CD4-positive, alpha-beta memory T cell (primary cell): ENCODE results near the gene RNF141. TPM values are rescaled to one million over a fixed set of nuclear protein-coding genes. Genes with fewer than 3 reads are reported as not detected.

ENCODE experiments used
- CTCF ChIA-PET: fragments of 350-600 bp; sonication (Branson Sonifier 250); formaldehyde crosslinking; loops from one replicate; lab custom pipeline; 2021; ENCODE audit warnings: inconsistent platforms; ENCODE audit not compliant: partially characterized antibody; lab: Charles Lee
- POLR2A ChIA-PET: fragments of 350-600 bp; sonication (Branson Sonifier 250); formaldehyde crosslinking; loops from one replicate; lab custom pipeline; 2021; ENCODE audit not compliant: partially characterized antibody; lab: Charles Lee
- DNase-seq, 5 donors: peaks; one replicate each; pipeline versions ENCODE4 v3.0.0 to v3.0.0-alpha.2; 2020 to 2022; ENCODE audit warnings: mixed read lengths in 1 of 5
- H3K27ac ChIP-seq: one replicate; pipeline ENCODE4 v1.7.0; 2013; ENCODE audit warnings: low read depth, low read length
- H3K27me3 ChIP-seq: 2 replicates; pipeline ENCODE4 v1.7.0; 2013; ENCODE audit warnings: mild to moderate bottlenecking, low read length, moderate library complexity; ENCODE audit not compliant: insufficient read depth
- H3K36me3 ChIP-seq: 2 replicates; pipeline ENCODE4 v1.7.0; 2013; ENCODE audit warnings: mild to moderate bottlenecking, low read length, moderate library complexity; ENCODE audit not compliant: insufficient read depth
- H3K4me1 ChIP-seq: 2 replicates; pipeline ENCODE4 v1.7.0; 2013; ENCODE audit warnings: mild to moderate bottlenecking, low read length, moderate library complexity; ENCODE audit not compliant: insufficient read depth
- H3K4me3 ChIP-seq, 2 donors: one replicate each; pipeline ENCODE4 v1.7.0; 2013; ENCODE audit warnings: low read length in 2 of 2, mild to moderate bottlenecking in 1 of 2
- H3K9me3 ChIP-seq, 2 donors: one replicate each; pipeline ENCODE4 v1.7.0; 2013; ENCODE audit warnings: low read length in 2 of 2, control low read depth in 1 of 2; ENCODE audit not compliant: control insufficient read depth in 1 of 2
- H3K27ac Mint-ChIP-seq, 7 donors: one replicate each; pipeline ENCODE4 v1.8.0; 2020 to 2021; ENCODE audit warnings: mixed read lengths in 7 of 7, mild to moderate bottlenecking in 6 of 7, inconsistent platforms in 3 of 7, moderate library complexity in 3 of 7
- H3K27me3 Mint-ChIP-seq, 2 donors: one replicate each; pipeline ENCODE4 v1.8.0; 2020 to 2021; ENCODE audit warnings: mixed read lengths in 2 of 2
- H3K36me3 Mint-ChIP-seq, 2 donors: one replicate each; pipeline ENCODE4 v1.8.0; 2020 to 2021; ENCODE audit warnings: mixed read lengths in 2 of 2, inconsistent platforms in 1 of 2, mild to moderate bottlenecking in 1 of 2
- H3K4me1 Mint-ChIP-seq, 4 donors: one replicate each; pipeline ENCODE4 v1.8.0; 2020 to 2021; ENCODE audit warnings: mixed read lengths in 4 of 4, mild to moderate bottlenecking in 1 of 4
- H3K4me3 Mint-ChIP-seq, 8 donors: one replicate each; pipeline ENCODE4 v1.8.0; 2020 to 2021; ENCODE audit warnings: mixed read lengths in 8 of 8, mild to moderate bottlenecking in 7 of 8, moderate library complexity in 6 of 8, inconsistent platforms in 3 of 8
- H3K9me3 Mint-ChIP-seq, 8 donors: one replicate each; pipeline ENCODE4 v1.8.0; 2020 to 2021; ENCODE audit warnings: mixed read lengths in 8 of 8, mild to moderate bottlenecking in 5 of 8, inconsistent platforms in 3 of 8, moderate library complexity in 1 of 8
- intact Hi-C: fragments of 100-400 bp; cut with micrococcal nuclease; formaldehyde crosslinking; loops from one replicate; pipeline ENCODE4 v1.15.1; 2023
- polyA plus RNA-seq, 2 donors: library from polyadenylated mRNA; unstranded; fragments of 300-500 nt; fragmentation: Illumina TruSeq; gene quantifications; one replicate each; pipeline ENCODE4 v1.2.3, GENCODE V29; 2021
- total RNA-seq, 2 experiments: library from RNA; stranded (reverse); gene quantifications; one replicate each; pipeline ENCODE4 v1.2.3, GENCODE V29; 2021

Gene RNF141
- total and polyA plus RNA-seq, 4 experiments from 2014 or later = 15.6 to 24.8 (median 17.4) TPM

DNA sequence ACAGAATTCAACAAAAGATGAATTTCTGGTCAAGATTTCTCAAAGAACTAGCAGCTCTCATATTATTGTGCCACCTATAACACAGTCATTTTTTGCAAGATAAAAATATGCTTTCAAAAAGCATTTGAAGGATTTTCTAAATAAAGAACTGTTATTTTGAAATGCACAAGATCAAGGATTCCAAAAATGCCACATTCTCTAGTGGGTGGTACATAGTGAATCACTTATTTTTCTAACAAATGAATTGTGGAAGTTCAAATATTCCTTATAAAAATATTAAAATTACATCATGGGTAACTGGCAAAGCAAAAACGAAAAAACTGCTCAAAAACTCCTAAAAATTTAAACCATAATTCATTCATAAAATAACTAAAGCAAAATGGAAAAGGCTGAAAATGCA is 2.1 kb downstream of the RNF141 start:
- Histone ChIP-seq H3K27me3 (no peaks in the 10 kb centered on the region), H3K4me1 (peaks cover 9% of the 10 kb centered on the region), H3K27ac (no peak overlapping the region), H3K9me3 (no peaks in the 10 kb centered on the region), H3K36me3 (no peaks in the 10 kb centered on the region), H3K4me3 (no peak overlapping the region)
- Mint-ChIP-seq H3K9me3 (no peaks in the 10 kb centered on the region), H3K4me1 (peaks cover 12 to 27% (median 20%) of the 10 kb centered on the region in 4 donors), H3K36me3 (peaks cover under 1 to 3% of the 10 kb centered on the region in 2 donors), H3K27me3 (no peaks in the 10 kb centered on the region), H3K27ac (no peak overlapping the region), H3K4me3 (no peak overlapping the region)
- intact Hi-C loops = no loop called here
- POLR2A ChIA-PET = no interaction called here
- DNase-seq = no peak
- CTCF ChIA-PET = no interaction called here

DNA sequence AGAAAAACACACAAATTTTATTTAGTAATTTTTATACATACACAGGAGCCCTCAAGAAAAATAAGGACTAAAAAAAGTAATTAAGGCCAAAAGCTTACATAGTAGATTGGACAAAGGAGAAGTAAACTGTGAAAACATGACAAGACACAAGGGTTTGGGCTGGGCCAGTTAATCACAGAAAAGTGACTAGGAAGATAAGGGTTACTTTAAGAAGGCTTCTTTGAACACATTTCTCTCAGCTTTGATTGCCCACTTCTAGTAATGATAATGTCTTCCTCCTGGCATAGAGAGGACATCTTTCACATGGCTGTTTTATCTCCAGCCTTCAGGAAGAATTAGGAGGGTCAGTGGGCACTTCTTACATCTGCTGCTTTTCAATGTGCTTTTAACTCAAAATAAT is 3.4 kb downstream of the RNF141 start:
- no peak overlapping the region for H3K27ac ChIP-seq
- H3K4me1 Mint-ChIP-seq = peaks cover 12 to 27% (median 20%) of the 10 kb centered on the region in 4 donors
- DNase-seq = no peak
- no peaks in the 10 kb centered on the region for H3K9me3 ChIP-seq
- peaks cover 9% of the 10 kb centered on the region for H3K4me1 ChIP-seq
- H3K27ac Mint-ChIP-seq = no peak overlapping the region
- POLR2A ChIA-PET = interaction anchor here (0.6 kb wide), 1 partner anchor 612 kb away, joined by 3 read pairs; no protein-coding TSS in a partner anchor
- no peaks in the 10 kb centered on the region for H3K27me3 Mint-ChIP-seq
- peaks cover 4% of the 10 kb centered on the region for H3K36me3 ChIP-seq
- no peaks in the 10 kb centered on the region for H3K27me3 ChIP-seq
- H3K4me3 Mint-ChIP-seq = no peak overlapping the region
- H3K4me3 ChIP-seq = no peak overlapping the region
- H3K9me3 Mint-ChIP-seq = no peaks in the 10 kb centered on the region
- CTCF ChIA-PET = no interaction called here
- H3K36me3 Mint-ChIP-seq = peaks cover 8 to 12% of the 10 kb centered on the region in 2 donors
- intact Hi-C loops = no loop called here

DNA sequence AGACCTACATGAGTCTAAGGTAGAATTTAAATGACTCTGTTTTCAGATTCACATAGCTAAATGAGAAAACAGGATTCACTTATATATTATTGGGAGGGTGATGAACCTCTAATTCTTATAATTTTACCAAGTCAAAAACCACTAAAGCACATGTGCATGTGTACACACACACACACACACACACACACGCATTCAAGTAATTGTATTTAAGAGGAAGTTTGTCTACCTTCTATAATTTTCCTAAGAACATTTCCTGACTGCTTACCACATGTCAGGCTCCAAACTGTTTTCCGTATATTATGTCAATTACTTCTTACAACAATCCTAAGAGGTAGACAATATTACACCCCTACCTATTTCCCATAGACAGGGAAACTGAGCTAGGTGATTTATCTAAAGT is 6.7 kb downstream of the RNF141 start:
- Histone ChIP-seq H3K4me3 (no peak overlapping the region), H3K27me3 (no peaks in the 10 kb centered on the region), H3K36me3 (peaks cover 10% of the 10 kb centered on the region), H3K9me3 (no peaks in the 10 kb centered on the region), H3K27ac (no peak overlapping the region), H3K4me1 (no peaks in the 10 kb centered on the region)
- Mint-ChIP-seq H3K9me3 (no peaks in the 10 kb centered on the region), H3K4me3 (no peak overlapping the region), H3K36me3 (peaks cover 20 to 34% of the 10 kb centered on the region in 2 donors), H3K27me3 (no peaks in the 10 kb centered on the region), H3K4me1 (peaks cover 3 to 11% (median 5%) of the 10 kb centered on the region in 4 donors), H3K27ac (no peak overlapping the region)
- DNase-seq = no peak
- intact Hi-C loops = no loop called here
- CTCF ChIA-PET = interaction anchor here (1.1 to 2.7 kb wide), 3 partner anchors 9 to 120 kb away, joined by 3 to 9 read pairs (median 7); no protein-coding TSS in a partner anchor
- POLR2A ChIA-PET = interaction anchor here (0.6 kb wide), 1 partner anchor 276 kb away, joined by 3 read pairs; no protein-coding TSS in a partner anchor

DNA sequence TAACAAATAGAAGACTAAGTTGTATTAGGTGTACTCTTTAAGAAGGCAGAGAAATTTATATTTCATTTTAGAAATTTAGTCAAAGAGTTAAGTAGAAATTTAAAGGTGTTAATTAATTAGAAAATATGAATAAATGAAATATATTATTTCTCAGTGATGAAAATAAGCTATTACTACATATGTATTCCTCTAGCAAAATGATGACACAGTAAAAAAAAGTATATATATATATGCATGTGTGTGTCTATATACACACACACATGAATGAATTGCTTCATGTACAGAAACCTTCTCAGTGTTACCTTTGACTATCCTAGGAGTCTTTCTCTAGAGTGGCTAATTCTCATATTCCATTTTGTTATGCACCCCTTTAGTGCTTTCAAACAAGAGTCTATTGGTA is 7.7 kb downstream of the RNF141 start:
- H3K27me3 ChIP-seq = no peaks in the 10 kb centered on the region
- peak overlapping the region in 1 of 7 donors; percentile 14 for H3K27ac Mint-ChIP-seq
- H3K36me3 Mint-ChIP-seq = peaks cover 22 to 43% of the 10 kb centered on the region in 2 donors
- CTCF ChIA-PET = interaction anchor here (0.9 to 2.7 kb wide), 3 partner anchors 8 to 127 kb away, joined by 5 to 9 read pairs (median 7); no protein-coding TSS in a partner anchor
- H3K9me3 ChIP-seq = no peaks in the 10 kb centered on the region
- H3K27me3 Mint-ChIP-seq = no peaks in the 10 kb centered on the region
- H3K4me3 Mint-ChIP-seq = no peak overlapping the region
- peaks cover 11% of the 10 kb centered on the region for H3K36me3 ChIP-seq
- H3K4me1 Mint-ChIP-seq = peaks cover 2 to 10% (median 4%) of the 10 kb centered on the region in 4 donors
- H3K9me3 Mint-ChIP-seq = no peaks in the 10 kb centered on the region
- no peak for DNase-seq
- H3K27ac ChIP-seq = no peak overlapping the region
- H3K4me1 ChIP-seq = no peaks in the 10 kb centered on the region
- no peak overlapping the region for H3K4me3 ChIP-seq
- intact Hi-C loops = no loop called here
- POLR2A ChIA-PET = no interaction called here

DNA sequence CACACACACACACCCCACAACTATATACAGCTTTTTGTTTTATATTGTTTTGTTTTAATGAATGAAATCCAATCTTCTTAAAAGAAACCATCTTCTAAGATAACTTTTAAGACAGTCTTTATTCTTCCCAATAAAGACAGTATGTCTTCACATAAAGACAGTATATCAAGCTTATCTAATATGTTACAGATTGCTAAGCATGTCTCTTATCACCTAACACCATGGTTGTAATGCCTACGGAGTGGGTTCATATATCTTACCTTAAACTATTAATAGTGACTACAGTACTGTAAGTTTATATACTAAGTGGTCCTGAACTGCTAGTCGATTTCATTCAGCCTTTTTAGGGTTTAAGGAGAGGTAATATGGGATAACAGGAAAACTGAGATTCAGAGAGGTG is 8.5 kb downstream of the RNF141 start:
- H3K27me3 Mint-ChIP-seq = no peaks in the 10 kb centered on the region
- H3K4me1 Mint-ChIP-seq = peaks cover 2 to 12% (median 4%) of the 10 kb centered on the region in 4 donors
- POLR2A ChIA-PET = no interaction called here
- DNase-seq = no peak
- Histone ChIP-seq H3K4me3 (no peak overlapping the region), H3K4me1 (no peaks in the 10 kb centered on the region), H3K27ac (no peak overlapping the region), H3K27me3 (no peaks in the 10 kb centered on the region), H3K9me3 (no peaks in the 10 kb centered on the region), H3K36me3 (peaks cover 11% of the 10 kb centered on the region)
- intact Hi-C loops = no loop called here
- no peaks in the 10 kb centered on the region for H3K9me3 Mint-ChIP-seq
- no peak overlapping the region for H3K27ac Mint-ChIP-seq
- H3K4me3 Mint-ChIP-seq = no peak overlapping the region
- H3K36me3 Mint-ChIP-seq = peaks cover 24 to 48% of the 10 kb centered on the region in 2 donors
- CTCF ChIA-PET = interaction anchor here (0.9 to 3.1 kb wide), 3 partner anchors 9 to 127 kb away, joined by 5 to 36 read pairs (median 7); partner anchors contain the start of gene RNF141

DNA sequence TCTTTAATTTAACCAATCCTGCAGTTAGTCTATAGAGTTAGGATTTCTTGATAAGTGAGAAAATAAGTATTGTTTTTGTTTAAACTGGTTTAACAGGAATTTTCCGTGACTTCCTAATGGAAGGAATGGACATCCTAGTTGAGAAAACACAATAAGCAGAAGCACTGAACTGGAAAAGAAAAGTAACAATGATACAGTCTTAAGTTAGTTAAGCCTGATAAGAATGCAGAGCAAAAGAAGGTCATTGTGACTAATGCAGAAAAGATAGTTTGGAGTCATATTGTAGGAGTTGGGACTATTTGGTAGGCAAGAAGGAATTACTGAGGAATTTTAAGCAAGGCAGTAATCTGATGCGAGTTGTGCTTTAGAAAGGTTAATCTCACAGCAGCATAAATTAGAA is 11.7 kb downstream of the RNF141 start:
- Histone ChIP-seq H3K4me1 (no peaks in the 10 kb centered on the region), H3K9me3 (no peaks in the 10 kb centered on the region), H3K27me3 (no peaks in the 10 kb centered on the region), H3K4me3 (no peak overlapping the region), H3K27ac (no peak overlapping the region), H3K36me3 (peaks cover 23% of the 10 kb centered on the region)
- Mint-ChIP-seq H3K4me3 (no peak overlapping the region), H3K27ac (peak overlapping the region in 1 of 7 donors; percentile 45), H3K4me1 (peaks cover 0 to 9% (median 4%) of the 10 kb centered on the region in 4 donors), H3K27me3 (no peaks in the 10 kb centered on the region), H3K9me3 (no peaks in the 10 kb centered on the region), H3K36me3 (peaks cover 43 to 70% of the 10 kb centered on the region in 2 donors)
- DNase-seq = no peak
- ChIA-PET POLR2A (interaction anchor here (1.6 kb wide), 1 partner anchor 73 kb away, joined by 3 read pairs; no protein-coding TSS in a partner anchor), CTCF (no interaction called here)
- intact Hi-C loops = no loop called here

DNA sequence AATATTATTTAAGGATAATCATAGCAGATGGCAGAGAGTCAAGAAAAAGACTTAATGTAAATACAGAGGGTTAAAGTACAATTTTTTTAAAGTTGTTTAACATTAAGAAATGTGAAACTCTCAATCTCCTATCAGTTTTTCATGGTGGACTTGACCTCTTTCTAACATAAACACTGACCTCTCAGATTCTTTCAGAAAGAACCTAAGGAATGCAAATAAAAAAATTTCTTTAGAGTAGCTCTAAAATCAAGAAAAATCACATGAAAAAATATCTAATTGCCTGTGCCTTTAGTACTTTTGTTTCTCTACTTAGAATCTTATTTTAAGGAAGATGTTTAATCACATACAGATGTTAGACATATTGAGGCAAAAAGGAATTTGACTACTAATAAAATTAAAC is 12.9 kb downstream of the RNF141 start:
- H3K4me3 Mint-ChIP-seq = no peak overlapping the region
- ChIA-PET POLR2A (interaction anchor here (1.6 kb wide), 1 partner anchor 72 kb away, joined by 3 read pairs; no protein-coding TSS in a partner anchor), CTCF (interaction anchor here (0.7 to 1.1 kb wide), 2 partner anchors 13 to 126 kb away, joined by 3 to 4 read pairs; partner anchors contain the start of gene RNF141)
- no peak overlapping the region for H3K27ac Mint-ChIP-seq
- no peaks in the 10 kb centered on the region for H3K4me1 ChIP-seq
- no peak overlapping the region for H3K27ac ChIP-seq
- DNase-seq = no peak
- no peak overlapping the region for H3K4me3 ChIP-seq
- intact Hi-C loops = no loop called here
- peaks cover 23% of the 10 kb centered on the region for H3K36me3 ChIP-seq
- H3K9me3 Mint-ChIP-seq = no peaks in the 10 kb centered on the region
- H3K9me3 ChIP-seq = no peaks in the 10 kb centered on the region
- peaks cover 43 to 71% of the 10 kb centered on the region in 2 donors for H3K36me3 Mint-ChIP-seq
- no peaks in the 10 kb centered on the region for H3K27me3 Mint-ChIP-seq
- no peaks in the 10 kb centered on the region for H3K27me3 ChIP-seq
- peaks cover 0 to 9% (median 6%) of the 10 kb centered on the region in 4 donors for H3K4me1 Mint-ChIP-seq
